H1 (cell line): Measurements from ENCODE around the gene BTG2. TPM values are rescaled to one million over a fixed set of nuclear protein-coding genes. Genes with fewer than 3 reads are reported as not detected.

Experiments used
- CTCF ChIA-PET: fragments of 300-600 bp; sonication (Branson Sonifier 250); formaldehyde crosslinking; loops from one replicate; lab custom pipeline; 2021; ENCODE audit not compliant: partially characterized antibody; lab: Charles Lee
- POLR2A ChIA-PET: fragments of 300-600 bp; sonication (Branson Sonifier 250); formaldehyde crosslinking; loops from one replicate; lab custom pipeline; 2021; ENCODE audit warnings: inconsistent platforms; ENCODE audit not compliant: partially characterized antibody; lab: Charles Lee
- DNase-seq, 2 experiments: peaks; one replicate each; pipeline versions ENCODE4 v3.0.0 to v3.0.0-alpha.2; 2010 to 2022; ENCODE audit warnings: low spot score in 2 of 2, low read depth in 1 of 2, mixed read lengths in 1 of 2
- FAIRE-seq: peaks from 2 replicates; lab custom pipeline; 2011; peaks lifted over from hg19 to GRCh38; lab: Jason Lieb, UNC
- H2AFZ ChIP-seq: 2 replicates; pipeline ENCODE4 v1.8.1; 2012; ENCODE audit warnings: low read length, inconsistent platforms
- H2AK5ac ChIP-seq: 2 replicates; pipeline ENCODE4 v1.6.1; 2013; ENCODE audit warnings: low read depth, low read length
- H2BK120ac ChIP-seq: replicated peaks from 2 replicates; pipeline ENCODE3; 2013; ENCODE audit warnings: low read depth, low read length, inconsistent platforms
- H2BK12ac ChIP-seq: 2 replicates; pipeline ENCODE4 v1.6.1; 2013; ENCODE audit warnings: low read depth, low read length
- H2BK15ac ChIP-seq: 2 replicates; pipeline ENCODE4 v1.6.1; 2013; ENCODE audit warnings: low read length
- H2BK20ac ChIP-seq: 2 replicates; pipeline ENCODE4 v1.6.1; 2013; ENCODE audit warnings: low read length
- H2BK5ac ChIP-seq: 2 replicates; pipeline ENCODE4 v1.6.1; 2013; ENCODE audit warnings: low read depth, low read length
- H3K14ac ChIP-seq: 2 replicates; pipeline ENCODE4 v1.6.1; 2013; ENCODE audit warnings: inconsistent platforms; ENCODE audit not compliant: insufficient read length
- H3K18ac ChIP-seq: 2 replicates; pipeline ENCODE4 v1.6.1; 2013; ENCODE audit warnings: low read length; ENCODE audit errors: extremely low read depth
- H3K23ac ChIP-seq: 2 replicates; pipeline ENCODE4 v1.6.1; 2013; ENCODE audit warnings: inconsistent platforms; ENCODE audit not compliant: insufficient read length
- H3K23me2 ChIP-seq: 2 replicates; pipeline ENCODE4 v1.6.1; 2013; ENCODE audit warnings: low read depth, low read length
- H3K27ac ChIP-seq: 2 replicates; pipeline ENCODE4 v1.6.1; 2011; ENCODE audit warnings: low read depth, low read length, inconsistent platforms
- H3K27me3 ChIP-seq, 4 experiments: replicated peaks in 1 of 4; 1 replicate in 1 of 4; 2 replicates in 3 of 4; pipeline versions ENCODE4 v1.6.1 to v1.8.1; 2011 to 2013; ENCODE audit warnings: low read length in 3 of 4, mild to moderate bottlenecking in 3 of 4, inconsistent platforms in 2 of 4, mixed read lengths in 2 of 4, moderate library complexity in 1 of 4; ENCODE audit not compliant: control insufficient read depth in 3 of 4, insufficient read depth in 3 of 4; ENCODE audit errors: extremely low read depth in 1 of 4
- H3K36me3 ChIP-seq, 4 experiments: 2 replicates each; pipeline versions ENCODE4 v1.6.1 to v1.8.1; 2011 to 2013; ENCODE audit warnings: mild to moderate bottlenecking in 4 of 4, low read length in 3 of 4, moderate library complexity in 2 of 4, control low read depth in 1 of 4, inconsistent platforms in 1 of 4; ENCODE audit not compliant: insufficient read depth in 4 of 4, control insufficient read depth in 2 of 4
- H3K4ac ChIP-seq: replicated peaks from 2 replicates; pipeline ENCODE3; 2013; ENCODE audit warnings: low read length, low read depth, mixed read lengths, inconsistent platforms; ENCODE audit not compliant: insufficient read length
- H3K4me1 ChIP-seq, 4 experiments: replicated peaks in 1 of 4; 1 replicate in 1 of 4; 2 replicates in 3 of 4; pipeline versions ENCODE4 v1.6.1 to v1.8.1; 2011 to 2013; ENCODE audit warnings: low read length in 3 of 4, inconsistent platforms in 2 of 4, mixed read lengths in 1 of 4; ENCODE audit not compliant: insufficient read depth in 4 of 4, control insufficient read depth in 3 of 4
- H3K4me2 ChIP-seq, 2 experiments: 2 replicates each; pipeline versions ENCODE4 v1.6.1 to v1.8.1; 2011 to 2013; ENCODE audit warnings: low read depth in 2 of 2, low read length in 2 of 2, control low read depth in 1 of 2, inconsistent platforms in 1 of 2, mild to moderate bottlenecking in 1 of 2; ENCODE audit not compliant: insufficient read depth in 1 of 2
- H3K4me3 ChIP-seq, 4 experiments: fragments of 200-600, 300-600 bp in 1 of 4; sonication (generic), shearing (Covaris generic), sonication (Bioruptor Twin) in 1 of 4; 2 replicates each; pipeline versions ENCODE4 v1.5.1 to v1.8.1; 2011 to 2016; ENCODE audit warnings: low read length in 4 of 4, low read depth in 3 of 4, control low read depth in 2 of 4, inconsistent platforms in 2 of 4, mild to moderate bottlenecking in 2 of 4, mixed read lengths in 1 of 4, moderate library complexity in 1 of 4; ENCODE audit not compliant: insufficient read depth in 2 of 4; ENCODE audit errors: extremely low read depth in 1 of 4
- H3K56ac ChIP-seq: replicated peaks from 2 replicates; pipeline ENCODE3; 2013; ENCODE audit warnings: low read depth, mild to moderate bottlenecking, mixed read lengths, low read length, inconsistent platforms; ENCODE audit not compliant: insufficient read length
- H3K79me1 ChIP-seq: 2 replicates; pipeline ENCODE4 v1.6.1; 2013; ENCODE audit warnings: low read depth, low read length, control low read depth
- H3K79me2 ChIP-seq, 2 experiments: 2 replicates each; pipeline versions ENCODE4 v1.6.1 to v1.8.1; 2012 to 2013; ENCODE audit warnings: low read length in 2 of 2, mild to moderate bottlenecking in 2 of 2, inconsistent platforms in 1 of 2; ENCODE audit not compliant: insufficient read depth in 2 of 2, control insufficient read depth in 1 of 2
- H3K9ac ChIP-seq, 4 experiments: replicated peaks in 1 of 4; 1 replicate in 1 of 4; 2 replicates in 3 of 4; pipeline versions ENCODE4 v1.6.1 to v1.8.1; 2011 to 2013; ENCODE audit warnings: low read depth in 3 of 4, low read length in 3 of 4, control low read depth in 2 of 4, mild to moderate bottlenecking in 2 of 4, moderate library complexity in 2 of 4, inconsistent platforms in 1 of 4; ENCODE audit errors: extremely low read depth in 1 of 4
- H3K9me3 ChIP-seq, 2 experiments: 2 replicates each; pipeline versions ENCODE4 v1.6.1 to v1.8.1; 2012 to 2013; ENCODE audit warnings: mild to moderate bottlenecking in 2 of 2, moderate library complexity in 2 of 2, control low read depth in 1 of 2, inconsistent platforms in 1 of 2, low read depth in 1 of 2, low read length in 1 of 2, mixed read lengths in 1 of 2; ENCODE audit not compliant: insufficient read depth in 2 of 2
- H4K20me1 ChIP-seq, 2 experiments: replicated peaks in 1 of 2; 2 replicates each; pipeline versions ENCODE3 to v1.8.1; 2011 to 2013; ENCODE audit warnings: inconsistent platforms in 2 of 2, low read length in 2 of 2, mild to moderate bottlenecking in 1 of 2; ENCODE audit not compliant: insufficient read depth in 2 of 2, control insufficient read depth in 1 of 2
- H4K5ac ChIP-seq: 2 replicates; pipeline ENCODE4 v1.6.1; 2013; ENCODE audit warnings: low read length, low read depth, mixed read lengths, inconsistent platforms; ENCODE audit not compliant: insufficient read length
- H4K8ac ChIP-seq: 2 replicates; pipeline ENCODE4 v1.8.0; 2013; ENCODE audit warnings: mild to moderate bottlenecking, moderate library complexity, low read length, inconsistent platforms; ENCODE audit not compliant: insufficient read depth; ENCODE audit errors: extremely low read depth
- H4K91ac ChIP-seq: replicated peaks from 2 replicates; pipeline ENCODE3; 2013; ENCODE audit warnings: low read length, mixed read lengths, inconsistent platforms; ENCODE audit not compliant: insufficient read length
- ATF2 ChIP-seq: IDR thresholded peaks from 2 replicates; pipeline ENCODE4 v1.6.1; 2012; ENCODE audit warnings: low read length, inconsistent platforms
- CHD1 ChIP-seq: IDR thresholded peaks from 2 replicates; pipeline ENCODE4 v1.6.1; 2012; ENCODE audit warnings: low read depth, low read length, improper control_type of control experiment
- KDM1A ChIP-seq: fragments of 200-600, 300-600 bp; sonication (generic); IDR thresholded peaks from 2 replicates; pipeline ENCODE4 v1.7.1; 2016; ENCODE audit warnings: mild to moderate bottlenecking, low read length, borderline replicate concordance
- NANOG ChIP-seq: IDR thresholded peaks from 2 replicates; pipeline ENCODE4 v1.6.1; 2011; ENCODE audit warnings: low read length, low read depth, mild to moderate bottlenecking, inconsistent platforms; ENCODE audit not compliant: insufficient read depth, poor library complexity, severe bottlenecking
- PHF8 ChIP-seq: fragments of 200-600 bp; sonication (generic); conservative IDR thresholded peaks from 2 replicates; pipeline ENCODE4 v1.7.1; 2012; ENCODE audit warnings: low read depth, mild to moderate bottlenecking, inconsistent platforms, low read length, moderate library complexity
- RAD21 ChIP-seq, 2 experiments: IDR thresholded peaks in 1 of 2; conservative IDR thresholded peaks in 1 of 2; 2 replicates each; pipeline ENCODE4 v1.6.1; 2011; ENCODE audit warnings: low read depth in 2 of 2, low read length in 2 of 2, improper control_type of control experiment in 1 of 2, inconsistent platforms in 1 of 2, mild to moderate bottlenecking in 1 of 2, moderate library complexity in 1 of 2
- TAF1 ChIP-seq: IDR thresholded peaks from 2 replicates; pipeline ENCODE4 v1.6.1; 2011; ENCODE audit warnings: mild to moderate bottlenecking, low read depth, low read length
- ZNF274 ChIP-seq: IDR thresholded peaks from 2 replicates; pipeline ENCODE4 v1.7.0; 2012; ENCODE audit warnings: low read length, borderline replicate concordance; ENCODE audit errors: extremely low read depth
- WGBS, 2 experiments: shearing (Covaris generic) in 1 of 2; methylation state at CpG; one replicate each; pipeline versions ENCODE4 v1.1.6 to v1.1.7; 2013 to 2015; ENCODE audit warnings: low lambda C conversion rate in 2 of 2, mixed read lengths in 2 of 2, inconsistent platforms in 1 of 2, low coverage in 1 of 2, missing lambda C conversion rate in 1 of 2; ENCODE audit not compliant: insufficient replicate concordance in 2 of 2, insufficient coverage in 1 of 2, insufficient read length in 1 of 2; ENCODE audit errors: extremely low coverage in 1 of 2, missing lambda C conversion rate in 1 of 2; 5-methylcytosine and 5-hydroxymethylcytosine counted together
- polyA plus RNA-seq, 7 experiments: library from polyadenylated mRNA; depleted of rRNA in 3 of 7; stranded (reverse) in 5 of 7; unstranded in 2 of 7; fragments of >200 nt in 5 of 7; fragments of 200-250 nt in 2 of 7; gene quantifications; 1 replicate in 5 of 7; 2 replicates in 1 of 7; 4 replicates in 1 of 7; pipeline versions ENCODE4 v1.2.1 to v1.2.3, GENCODE V29; 2011 to 2013; ENCODE audit warnings: missing spikeins in 2 of 7, mixed read lengths in 2 of 7
- total RNA-seq: library from RNA; stranded (reverse); fragmentation: NEBNext Ultra II Directional; extraction: Animal tissue kit (Norgen Biotek cat#: 25700); gene quantifications from 2 replicates; pipeline ENCODE4 v1.2.1, GENCODE V29; 2021

BTG2 gene
- total and polyA plus RNA-seq, 2 of the 8 experiments (the other 6 are each of a cell fraction or from before 2014, with no cell fraction given): 4.8 to 11.0 TPM

GRCh38 chr1:203326830-203327683, 21.7 kb downstream of the BTG2 start:
- peaks cover 8 to 30% (median 21%) of the 10 kb centered on the region in 4 experiments for H3K4me1 ChIP-seq
- peak overlapping the region; percentile 1 to 64 (median 41); a peak in 5 of 7 replicates for H3K9ac ChIP-seq
- no peak overlapping the region for H2AK5ac ChIP-seq
- FAIRE-seq (no peak), DNase-seq (peak in 1 of 2 experiments; percentile 94)
- H2BK15ac ChIP-seq: peak overlapping the region; percentile 90; the same call in 1 of the 2 replicates
- H2BK20ac ChIP-seq: no peak overlapping the region
- H3K23ac ChIP-seq: no peak overlapping the region
- no peaks in the 10 kb centered on the region for H3K79me2 ChIP-seq
- H3K79me1 ChIP-seq: no peaks in the 10 kb centered on the region
- peak overlapping the region; percentile 99 for H2BK12ac ChIP-seq
- 7% methylated on average over 35 of the region's 49 CpGs; no CpG with 5 or more reads in 1 of the 2 experiments for WGBS, 2 experiments
- H4K8ac ChIP-seq: no peak overlapping the region
- peak overlapping the region; percentile 69; the same call in 1 of the 2 replicates for H2BK5ac ChIP-seq
- peak overlapping the region; percentile 54; the same call in 1 of the 2 replicates for H2AFZ ChIP-seq
- ChIA-PET CTCF (interaction anchor here (0.6 to 10.1 kb wide), 16 partner anchors 8 to 504 kb away, joined by 3 to 157 read pairs (median 6); no protein-coding TSS in a partner anchor), POLR2A (interaction anchor here (0.9 to 2.1 kb wide), 8 partner anchors 9 to 161 kb away, joined by 3 to 11 read pairs (median 4); partner anchors contain the start of gene BTG2)
- peaks cover 0 to 24% (median 16%) of the 10 kb centered on the region in 4 experiments; a peak in 4 of 7 replicates for H3K27me3 ChIP-seq
- peaks cover 4% of the 10 kb centered on the region; the same call in 1 of the 2 replicates for H3K23me2 ChIP-seq
- peak overlapping the region; percentile 96 for H3K18ac ChIP-seq
- H3K4me3 ChIP-seq: peak overlapping the region; percentile 41 to 64 (median 46); a peak in 7 of 8 replicates
- H3K9me3 ChIP-seq: no peaks in the 10 kb centered on the region
- no peak overlapping the region for H3K4ac ChIP-seq
- H4K5ac ChIP-seq: peak overlapping the region; percentile 8
- no peak overlapping the region for H3K56ac ChIP-seq
- no peak overlapping the region for H3K14ac ChIP-seq
- no peaks in the 10 kb centered on the region for H3K36me3 ChIP-seq
- H2BK120ac ChIP-seq: no peak overlapping the region
- peak overlapping the region; percentile 84 to 95 for H3K4me2 ChIP-seq
- H4K91ac ChIP-seq: peak overlapping the region; percentile 38
- no peak overlapping the region for H3K27ac ChIP-seq
- no peaks in the 10 kb centered on the region for H4K20me1 ChIP-seq
- TF ChIP-seq RAD21 (IDR thresholded peaks at IDR 0.05 in 1 of 2, conservative IDR thresholded peaks at IDR 0.05 in 1 of 2; ENCODE audit: low read depth in 2 of 2, low read length in 2 of 2) (0 out of 4 replicates have a peak, but pooled peaks of 1 of the 2 experiments have one; percentile 5), TAF1 (peak; percentile 37; the same call in 1 of the 2 replicates), ATF2 (no peak), NANOG (no peak), ZNF274 (no peak), PHF8 (0 out of 2 replicates have a peak, but pooled peaks have one; percentile 2), KDM1A (no peak), CHD1 (no peak)
